Kidney (tissue), 14 donors: ENCODE measurements around the gene ARHGEF12. TPM values are rescaled to one million over a fixed set of nuclear protein-coding genes. Genes with fewer than 3 reads are reported as not detected.

ENCODE experiments used
- DNase-seq, 5 donors: peaks; one replicate each; pipeline ENCODE4 v3.0.0-alpha.2; 2013 to 2020
- FAIRE-seq: peaks from 2 replicates; lab custom pipeline; 2012; peaks lifted over from hg19 to GRCh38; lab: Jason Lieb, UNC
- H3K27ac ChIP-seq, 2 donors: one replicate each; pipeline ENCODE4 v1.7.0; 2013; ENCODE audit warnings: low read depth in 2 of 2, low read length in 2 of 2, inconsistent platforms in 1 of 2
- H3K27me3 ChIP-seq: one replicate; pipeline ENCODE4 v1.7.1; 2013; ENCODE audit warnings: low read length, inconsistent platforms; ENCODE audit not compliant: control insufficient read depth, insufficient read depth
- H3K36me3 ChIP-seq, 3 donors: one replicate each; pipeline versions ENCODE4 v1.7.0 to v1.7.1; 2013; ENCODE audit warnings: low read length in 3 of 3, control low read depth in 1 of 3, inconsistent platforms in 1 of 3; ENCODE audit not compliant: insufficient read depth in 3 of 3, control insufficient read depth in 2 of 3
- H3K4me1 ChIP-seq, 3 donors: one replicate each; pipeline versions ENCODE4 v1.7.0 to v1.7.1; 2013; ENCODE audit warnings: low read length in 3 of 3, inconsistent platforms in 1 of 3, low read depth in 1 of 3; ENCODE audit not compliant: control insufficient read depth in 2 of 3, insufficient read depth in 2 of 3
- H3K4me3 ChIP-seq, 3 donors: one replicate each; pipeline versions ENCODE4 v1.7.0 to v1.8.1; 2013; ENCODE audit warnings: low read length in 3 of 3, control low read depth in 1 of 3, inconsistent platforms in 1 of 3
- H3K9ac ChIP-seq, 3 donors: one replicate each; pipeline versions ENCODE4 v1.7.0 to v1.7.1; 2013; ENCODE audit warnings: low read length in 3 of 3, control low read depth in 1 of 3, inconsistent platforms in 1 of 3
- H3K9me3 ChIP-seq, 3 donors: one replicate each; pipeline versions ENCODE4 v1.7.0 to v1.7.1; 2013; ENCODE audit warnings: low read length in 3 of 3, control low read depth in 1 of 3, inconsistent platforms in 1 of 3; ENCODE audit not compliant: control insufficient read depth in 2 of 3, insufficient read depth in 1 of 3
- intact Hi-C: fragments of 100-400 bp; cut with DNase I; formaldehyde crosslinking; loops from one replicate; pipeline ENCODE4 v1.11.1; 2022
- polyA plus RNA-seq: library from polyadenylated mRNA; stranded (reverse); fragments of 350-450 nt; fragmentation: Illumina TruSeq; extraction: RNeasy Lipid Tissue Mini Kit (QIAGEN cat#74804); gene quantifications from one replicate; pipeline ENCODE4 v1.2.3, GENCODE V29; 2014; ENCODE audit warnings: low read depth, low replicate concordance; ENCODE audit not compliant: insufficient read depth
- total RNA-seq: library from RNA; stranded (reverse); fragmentation: NEBNext Ultra II Directional; extraction: Animal tissue kit (Norgen Biotek cat#: 25700); gene quantifications from one replicate; pipeline ENCODE4 v1.2.1, GENCODE V29; 2021
- TF ChIP-seq, protein P1 (sequence below): IDR thresholded peaks from 3 replicates; pipeline ENCODE4 v1.5.1; 2012; ENCODE audit warnings: mild to moderate bottlenecking, moderate library complexity, borderline replicate concordance; ENCODE audit not compliant: insufficient read depth; ENCODE audit errors: extremely low read depth
- donor health status: control.
- donor health status: control.
- donor health status: control.
- donor health status: control.
- donor health status: control.
- donor health status: DM: yes; HTN: yes; CAD: no.
- donor health status: Normal renal cell carcinoma (clear cell type).

ARHGEF12 gene
- total and polyA plus RNA-seq, 2 donors from 2014 or later = 21.1 to 161 TPM

DNA sequence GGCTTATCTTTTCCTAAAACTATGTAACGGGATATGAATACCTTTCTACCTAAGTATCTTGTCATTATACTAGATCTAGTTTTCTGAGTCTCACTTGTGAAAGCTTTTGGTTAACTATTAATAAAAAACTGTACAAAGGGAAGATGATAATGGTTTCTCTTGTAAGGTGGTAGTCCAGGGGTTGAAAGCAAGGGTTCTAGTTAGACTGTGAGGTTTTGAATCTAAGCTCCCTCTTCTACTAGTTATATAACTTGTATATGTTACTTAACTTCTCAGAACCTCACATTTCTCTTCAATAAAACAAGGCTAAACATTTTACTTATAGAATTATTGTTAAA, 54.3 kb downstream of the ARHGEF12 start:
- intact Hi-C loops = no loop called here
- Histone ChIP-seq H3K4me1 (peaks cover 0 to 17% (median 0%) of the 10 kb centered on the region in 3 donors), H3K9ac (no peak overlapping the region), H3K27me3 (no peaks in the 10 kb centered on the region), H3K27ac (peak overlapping the region in 1 of 2 donors; percentile 29), H3K4me3 (peak overlapping the region in 1 of 3 donors; percentile 1), H3K36me3 (no peaks in the 10 kb centered on the region), H3K9me3 (no peaks in the 10 kb centered on the region)
- DNase-seq (no peak), FAIRE-seq (no peak)
- TF ChIP-seq, protein P1, sequence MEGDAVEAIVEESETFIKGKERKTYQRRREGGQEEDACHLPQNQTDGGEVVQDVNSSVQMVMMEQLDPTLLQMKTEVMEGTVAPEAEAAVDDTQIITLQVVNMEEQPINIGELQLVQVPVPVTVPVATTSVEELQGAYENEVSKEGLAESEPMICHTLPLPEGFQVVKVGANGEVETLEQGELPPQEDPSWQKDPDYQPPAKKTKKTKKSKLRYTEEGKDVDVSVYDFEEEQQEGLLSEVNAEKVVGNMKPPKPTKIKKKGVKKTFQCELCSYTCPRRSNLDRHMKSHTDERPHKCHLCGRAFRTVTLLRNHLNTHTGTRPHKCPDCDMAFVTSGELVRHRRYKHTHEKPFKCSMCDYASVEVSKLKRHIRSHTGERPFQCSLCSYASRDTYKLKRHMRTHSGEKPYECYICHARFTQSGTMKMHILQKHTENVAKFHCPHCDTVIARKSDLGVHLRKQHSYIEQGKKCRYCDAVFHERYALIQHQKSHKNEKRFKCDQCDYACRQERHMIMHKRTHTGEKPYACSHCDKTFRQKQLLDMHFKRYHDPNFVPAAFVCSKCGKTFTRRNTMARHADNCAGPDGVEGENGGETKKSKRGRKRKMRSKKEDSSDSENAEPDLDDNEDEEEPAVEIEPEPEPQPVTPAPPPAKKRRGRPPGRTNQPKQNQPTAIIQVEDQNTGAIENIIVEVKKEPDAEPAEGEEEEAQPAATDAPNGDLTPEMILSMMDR = no peak

DNA sequence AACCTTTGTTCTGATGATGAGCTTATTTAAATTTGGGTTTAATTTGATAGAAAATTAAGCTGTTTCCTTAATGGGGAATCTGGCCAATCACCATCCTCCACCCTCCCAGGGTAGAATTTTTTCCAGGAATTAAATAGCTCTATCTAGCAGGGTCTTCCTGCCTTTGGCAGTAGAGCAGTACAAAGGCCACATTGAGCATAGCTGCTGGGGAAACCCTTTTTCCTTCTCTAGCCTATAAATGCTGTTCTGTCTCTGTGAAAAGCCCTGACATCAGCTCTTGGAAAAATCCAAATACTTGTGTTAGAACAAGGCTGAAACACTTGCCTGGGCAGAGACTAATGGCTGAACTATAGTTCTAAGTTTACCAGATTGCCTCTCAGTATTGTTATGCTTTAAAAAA, 55.1 kb downstream of the ARHGEF12 start:
- Histone ChIP-seq H3K4me1 (peaks cover 0 to 15% (median 0%) of the 10 kb centered on the region in 3 donors), H3K4me3 (no peak overlapping the region), H3K36me3 (no peaks in the 10 kb centered on the region), H3K27me3 (no peaks in the 10 kb centered on the region), H3K9me3 (no peaks in the 10 kb centered on the region), H3K9ac (no peak overlapping the region), H3K27ac (peak overlapping the region in 1 of 2 donors; percentile 44)
- DNase-seq = peak in 1 of 5 donors; percentile 58
- TF ChIP-seq, protein P1 = no peak
- intact Hi-C loops = no loop called here
- FAIRE-seq = no peak

DNA sequence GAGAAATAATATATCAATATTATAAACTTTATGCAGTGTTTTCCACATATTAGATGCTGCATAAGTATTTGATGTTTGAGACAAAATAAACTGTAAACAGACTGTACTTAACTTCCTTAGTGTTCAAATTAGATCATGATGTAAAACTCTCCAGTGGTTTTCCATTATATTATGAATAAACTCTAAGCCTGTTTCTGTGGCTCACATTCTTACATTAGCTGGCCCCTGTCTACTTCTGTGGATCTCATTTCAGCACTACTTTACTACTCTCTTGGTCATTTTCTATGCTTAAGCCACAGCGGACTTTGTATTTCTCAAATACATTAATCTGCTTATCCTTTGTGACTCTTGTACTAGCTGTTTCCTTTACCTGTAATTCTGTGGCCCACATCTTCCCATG, 55.6 kb downstream of the ARHGEF12 start:
- H3K4me3 ChIP-seq = no peak overlapping the region
- peaks cover 0 to 11% (median 0%) of the 10 kb centered on the region in 3 donors for H3K4me1 ChIP-seq
- H3K27me3 ChIP-seq = no peaks in the 10 kb centered on the region
- DNase-seq (no peak), FAIRE-seq (no peak)
- H3K27ac ChIP-seq = peak overlapping the region in 1 of 2 donors; percentile 57
- intact Hi-C loops = no loop called here
- TF ChIP-seq, protein P1 = no peak
- no peaks in the 10 kb centered on the region for H3K9me3 ChIP-seq
- H3K9ac ChIP-seq = no peak overlapping the region
- no peaks in the 10 kb centered on the region for H3K36me3 ChIP-seq

DNA sequence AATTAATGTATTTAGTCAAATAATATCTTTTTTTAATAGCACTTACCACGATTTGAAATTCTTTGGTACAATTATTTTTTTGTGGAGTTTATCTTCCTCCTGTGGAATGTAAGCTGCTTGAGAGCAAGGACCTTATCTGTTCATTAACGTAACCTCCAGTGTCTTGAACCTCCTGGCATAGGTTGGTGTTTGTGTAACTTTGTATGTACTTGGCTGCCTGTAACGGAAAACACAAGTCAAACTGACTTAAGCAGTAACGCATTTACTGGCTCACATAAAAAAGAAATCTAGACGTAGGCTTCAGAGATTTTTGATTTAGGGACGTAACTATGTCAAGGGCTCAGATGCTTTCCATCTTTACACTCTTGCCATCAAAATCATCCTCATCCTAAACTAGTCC, 56.1 kb downstream of the ARHGEF12 start:
- intact Hi-C loops = no loop called here
- no peak for FAIRE-seq

More for the DNA sequence above, 56.1 kb downstream of the ARHGEF12 start:
- H3K9me3 ChIP-seq = no peaks in the 10 kb centered on the region
- H3K27me3 ChIP-seq = no peaks in the 10 kb centered on the region
- TF ChIP-seq, protein P1 = no peak
- H3K9ac ChIP-seq = no peak overlapping the region
- no peaks in the 10 kb centered on the region for H3K36me3 ChIP-seq
- peak overlapping the region in 1 of 2 donors; percentile 57 for H3K27ac ChIP-seq
- H3K4me3 ChIP-seq = no peak overlapping the region
- peak in 1 of 5 donors; percentile 4 for DNase-seq
- peaks cover 0 to 11% (median 0%) of the 10 kb centered on the region in 3 donors for H3K4me1 ChIP-seq
